HG02973 (cell line): ENCODE data around the gene MYO1D.
A peak's percentile ranks its signal among the peaks of the same experiment; 100 is the strongest.

Source experiments
- ATAC-seq: cut with Tn5 transposase; IDR thresholded peaks from one replicate; pipeline ENCODE4 v1.9.1; 2021; ENCODE audit warnings: moderate library complexity; ENCODE audit not compliant: unreplicated experiment

Gene MYO1D

GRCh38 chr17:32492264-32492589 is 384.7 kb downstream of the MYO1D start:
- no peak for ATAC-seq

GRCh38 chr17:32491371-32492263 is 385.3 kb downstream of the MYO1D start:
- no peak for ATAC-seq

DNA sequence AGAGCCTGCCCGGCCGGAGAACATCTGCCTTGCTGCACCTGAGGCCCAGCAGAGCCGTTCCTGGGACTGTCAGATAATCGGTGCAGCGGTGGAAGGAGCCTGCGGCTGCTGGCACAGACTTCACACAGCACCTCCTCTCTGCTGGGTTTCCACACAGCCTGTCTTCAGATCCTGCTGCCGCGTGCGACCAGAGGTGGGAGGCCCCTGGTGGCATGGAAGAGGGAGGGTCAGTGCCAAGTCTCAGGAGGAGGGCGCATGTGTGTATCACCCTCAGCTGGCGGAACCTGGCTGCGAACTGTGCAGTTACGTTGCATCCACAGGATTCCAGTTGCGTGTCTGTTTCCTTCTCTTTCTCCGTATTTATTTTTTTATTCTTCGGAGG is 386.8 kb downstream of the MYO1D start:
- no peak for ATAC-seq

- ATAC-seq = no peak
Observed at GRCh38 chr17:32489320-32490100, 387.4 kb downstream of the MYO1D start.

DNA sequence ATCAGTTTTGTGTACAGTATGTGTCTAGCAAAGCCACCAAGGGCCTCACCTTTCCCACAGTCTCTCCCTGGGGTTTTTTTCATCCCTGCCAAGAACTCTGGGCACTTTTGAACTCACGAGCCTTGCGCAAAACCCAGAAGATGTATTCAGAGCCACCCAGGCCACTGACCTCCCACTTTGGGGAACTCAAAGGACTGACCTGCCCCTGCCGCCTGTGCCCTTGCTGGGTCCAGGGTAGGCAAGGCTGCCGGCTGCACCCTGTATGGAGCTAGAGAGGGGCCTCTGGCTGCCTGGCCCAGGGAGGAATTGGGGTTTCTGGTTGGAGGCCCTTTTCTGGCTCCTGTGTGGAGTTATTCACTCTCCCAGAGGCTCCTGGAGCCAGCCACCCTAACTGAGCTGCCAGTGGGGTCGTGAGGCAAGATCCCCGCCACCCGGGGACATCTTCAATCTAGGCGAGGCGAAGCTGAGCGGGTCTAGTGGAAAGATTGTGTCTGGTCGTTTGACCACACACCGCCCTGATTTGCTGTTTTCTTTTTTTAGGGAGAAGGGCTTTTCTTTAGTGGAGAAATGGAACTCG is 388.2 kb downstream of the MYO1D start:
- no peak for ATAC-seq

DNA sequence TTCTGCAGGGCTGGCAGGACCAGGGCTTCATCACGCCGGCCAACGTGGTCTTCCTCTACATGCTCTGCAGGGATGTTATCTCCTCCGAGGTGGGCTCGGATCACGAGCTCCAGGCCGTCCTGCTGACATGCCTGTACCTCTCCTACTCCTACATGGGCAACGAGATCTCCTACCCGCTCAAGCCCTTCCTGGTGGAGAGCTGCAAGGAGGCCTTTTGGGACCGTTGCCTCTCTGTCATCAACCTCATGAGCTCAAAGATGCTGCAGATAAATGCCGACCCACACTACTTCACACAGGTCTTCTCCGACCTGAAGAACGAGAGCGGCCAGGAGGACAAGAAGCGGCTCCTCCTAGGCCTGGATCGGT is 388.8 kb downstream of the MYO1D start:
- no peak for ATAC-seq

DNA sequence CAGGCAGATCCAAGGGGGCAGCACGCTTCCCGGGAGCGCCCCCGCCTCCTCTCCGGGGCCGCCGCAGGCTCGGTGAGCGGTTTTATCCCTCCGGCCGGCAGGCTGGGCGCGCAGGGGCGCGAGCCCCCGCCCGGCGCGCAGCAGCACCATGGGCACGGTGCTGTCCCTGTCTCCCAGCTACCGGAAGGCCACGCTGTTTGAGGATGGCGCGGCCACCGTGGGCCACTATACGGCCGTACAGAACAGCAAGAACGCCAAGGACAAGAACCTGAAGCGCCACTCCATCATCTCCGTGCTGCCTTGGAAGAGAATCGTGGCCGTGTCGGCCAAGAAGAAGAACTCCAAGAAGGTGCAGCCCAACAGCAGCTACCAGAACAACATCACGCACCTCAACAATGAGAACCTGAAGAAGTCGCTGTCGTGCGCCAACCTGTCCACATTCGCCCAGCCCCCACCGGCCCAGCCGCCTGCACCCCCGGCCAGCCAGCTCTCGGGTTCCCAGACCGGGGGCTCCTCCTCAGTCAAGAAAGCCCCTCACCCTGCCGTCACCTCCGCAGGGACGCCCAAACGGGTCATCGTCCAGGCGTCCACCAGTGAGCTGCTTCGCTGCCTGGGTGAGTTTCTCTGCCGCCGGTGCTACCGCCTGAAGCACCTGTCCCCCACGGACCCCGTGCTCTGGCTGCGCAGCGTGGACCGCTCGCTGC is 389.3 kb downstream of the MYO1D start:
- ATAC-seq = no peak

- ATAC-seq = peak; percentile 39
Observed at GRCh38 chr17:32486701-32487472, 390.0 kb downstream of the MYO1D start, which contains the start of gene CDK5R1. CDK5R1 (plus strand) TSS chr17:32486993; CDS start chr17:32487621, 628 bp downstream.

- peak; percentile 33 for ATAC-seq
Observed at GRCh38 chr17:32486111-32486700, 390.7 kb downstream of the MYO1D start.

- no peak for ATAC-seq
Observed at GRCh38 chr17:32485261-32486110, 391.4 kb downstream of the MYO1D start.

DNA sequence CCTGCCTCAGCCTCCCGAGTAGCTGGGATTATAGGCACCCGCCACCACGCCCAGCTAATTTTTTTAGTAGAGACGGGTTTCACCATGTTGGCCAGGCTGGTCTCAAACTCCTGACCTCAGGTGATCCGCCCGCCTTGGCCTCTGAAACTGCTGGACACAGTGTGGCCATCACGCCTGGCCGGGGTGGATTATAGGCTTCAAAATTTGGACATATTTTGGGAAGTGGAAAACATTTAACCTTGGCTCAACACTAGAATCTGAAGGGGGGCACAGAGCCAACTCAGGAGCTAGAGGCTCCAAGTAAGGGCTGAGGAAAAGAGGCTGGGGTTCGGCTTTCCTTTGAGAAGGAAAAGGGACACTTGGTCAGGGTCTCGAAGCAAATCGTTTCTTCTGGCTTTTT is 392.3 kb downstream of the MYO1D start:
- no peak for ATAC-seq

DNA sequence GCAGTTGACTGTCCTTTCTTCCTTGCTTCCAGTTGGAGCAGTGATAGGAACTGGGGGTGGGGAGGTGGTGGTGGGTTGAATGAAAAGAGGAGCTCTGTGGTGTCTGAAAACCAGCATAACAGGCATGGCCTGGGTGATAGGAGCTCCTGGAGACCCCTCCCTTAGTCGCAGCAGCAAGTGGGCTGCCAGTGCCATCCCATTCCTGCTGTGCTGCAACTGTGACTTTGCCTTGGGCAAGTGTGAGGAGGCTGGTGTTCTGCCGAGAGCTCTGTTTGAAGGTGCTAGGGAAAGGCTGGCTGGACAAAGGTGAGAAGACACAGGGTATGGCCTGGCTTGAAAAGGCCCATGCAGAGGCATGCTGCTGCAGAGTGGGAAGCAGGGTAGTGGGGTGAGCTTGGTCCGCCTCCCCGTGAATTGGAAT is 392.9 kb downstream of the MYO1D start:
- ATAC-seq = no peak

DNA sequence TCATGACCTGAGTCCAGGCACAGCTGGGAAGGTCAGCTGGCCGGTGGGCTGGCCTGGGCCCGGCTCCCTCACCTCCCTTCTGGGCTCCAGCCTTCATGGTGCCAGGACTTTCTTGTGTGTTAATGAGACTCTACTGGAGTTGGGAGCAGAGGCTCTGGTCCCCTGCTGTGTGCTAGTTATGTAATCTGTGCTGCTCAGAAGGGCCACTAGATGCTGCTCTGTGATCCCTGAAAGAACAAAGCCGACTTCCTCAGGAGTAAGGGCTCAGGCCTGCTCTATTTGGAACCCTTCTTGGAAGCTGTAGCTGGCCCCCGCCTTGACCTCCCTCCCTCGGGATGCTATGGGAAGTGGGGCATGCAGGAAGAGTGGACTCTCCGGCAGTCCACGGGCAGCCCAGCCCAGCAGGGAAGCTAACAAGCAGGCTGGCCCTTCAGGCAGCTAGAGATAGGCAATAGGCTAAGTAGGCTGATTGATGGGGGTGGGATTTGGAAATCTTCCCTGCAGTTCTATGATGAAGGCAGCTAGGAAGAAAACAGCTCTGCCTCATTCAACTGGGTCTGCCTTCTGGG is 393.4 kb downstream of the MYO1D start:
- ATAC-seq = no peak

DNA sequence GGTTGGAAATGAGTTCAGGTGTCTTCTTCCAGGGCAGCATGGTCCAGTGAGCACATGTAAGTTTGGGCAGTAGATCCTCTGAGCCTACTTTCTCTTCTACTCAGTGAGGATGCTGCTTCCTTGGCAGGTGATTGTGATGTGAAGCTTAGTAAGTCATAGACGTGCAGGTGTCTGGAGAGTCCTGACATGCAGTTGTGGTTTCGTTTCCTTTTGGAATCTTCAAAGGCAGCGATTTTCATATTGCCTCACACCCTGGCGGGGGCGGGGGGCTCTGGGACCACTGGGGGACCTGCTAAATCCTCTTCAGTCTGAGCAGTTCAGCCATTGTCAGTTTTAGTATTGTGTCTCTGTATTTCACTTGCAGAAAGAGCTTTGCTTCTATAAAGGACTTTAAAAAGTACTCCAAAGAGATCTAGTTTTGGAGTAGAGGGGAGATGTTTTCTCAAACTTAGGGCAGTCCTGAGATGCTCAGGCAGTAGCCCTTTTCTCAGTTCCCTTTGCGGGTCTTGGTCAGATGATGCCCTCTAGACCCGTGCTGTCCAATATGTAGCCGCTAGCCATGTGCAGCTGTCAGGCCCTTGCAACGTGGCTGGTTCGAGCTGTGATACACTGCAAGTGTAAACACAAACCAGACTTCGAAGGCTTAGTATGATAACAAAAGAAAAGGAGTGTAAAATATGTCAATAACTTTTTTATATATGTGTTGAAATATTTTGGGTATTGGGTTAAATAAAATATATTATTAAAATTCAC is 394.2 kb downstream of the MYO1D start:
- no peak for ATAC-seq

DNA sequence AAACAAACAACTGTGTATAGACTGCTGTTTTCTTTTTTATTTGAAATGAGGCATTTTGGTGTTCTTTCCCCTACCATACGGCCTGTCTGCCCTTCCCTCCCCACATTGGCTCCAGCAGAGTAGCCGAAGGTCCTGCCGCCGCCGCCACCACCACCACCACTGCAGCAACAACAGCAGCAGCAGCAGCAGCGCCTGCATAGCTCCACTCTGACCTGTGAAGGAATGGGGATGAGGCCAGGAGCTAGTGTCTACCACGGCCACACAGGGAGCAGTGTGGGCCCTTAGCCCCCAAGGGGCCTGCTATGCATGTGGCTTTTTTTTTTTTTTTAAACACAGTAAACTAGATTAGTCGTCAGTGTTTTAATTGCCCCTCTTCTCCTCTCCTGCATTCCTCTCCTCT is 395.7 kb downstream of the MYO1D start:
- ATAC-seq = no peak

GRCh38 chr17:32479074-32479617 is 397.8 kb downstream of the MYO1D start:
- ATAC-seq = no peak

- ATAC-seq = no peak
Observed at GRCh38 chr17:32477220-32477619, 399.7 kb downstream of the MYO1D start.

DNA sequence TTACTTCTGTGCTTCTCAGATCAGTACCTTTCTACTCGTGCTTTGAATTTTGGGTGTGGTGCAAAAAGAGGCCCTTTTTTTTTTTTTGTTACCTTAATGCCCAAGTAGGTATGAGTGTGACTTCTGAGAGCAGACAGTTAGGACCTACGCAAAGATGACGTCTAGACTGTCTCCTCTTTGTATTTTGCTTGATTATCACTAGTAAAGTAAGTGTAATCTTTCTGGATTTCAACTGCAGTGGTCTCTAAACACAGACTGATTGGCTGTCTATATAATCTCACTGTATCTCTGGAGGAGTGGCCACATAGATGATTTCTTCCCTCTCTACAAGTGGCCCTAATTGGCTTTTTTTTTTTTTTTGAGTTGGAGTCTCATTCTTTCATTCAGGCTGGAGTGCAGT is 401.7 kb downstream of the MYO1D start:
- ATAC-seq = no peak
